GM18858 (cell line): ENCODE measurements around the gene CEMIP.

Source experiments
- ATAC-seq: cut with Tn5 transposase; IDR thresholded peaks from one replicate; pipeline ENCODE4 v1.9.1; 2021; ENCODE audit not compliant: unreplicated experiment

CEMIP gene

DNA sequence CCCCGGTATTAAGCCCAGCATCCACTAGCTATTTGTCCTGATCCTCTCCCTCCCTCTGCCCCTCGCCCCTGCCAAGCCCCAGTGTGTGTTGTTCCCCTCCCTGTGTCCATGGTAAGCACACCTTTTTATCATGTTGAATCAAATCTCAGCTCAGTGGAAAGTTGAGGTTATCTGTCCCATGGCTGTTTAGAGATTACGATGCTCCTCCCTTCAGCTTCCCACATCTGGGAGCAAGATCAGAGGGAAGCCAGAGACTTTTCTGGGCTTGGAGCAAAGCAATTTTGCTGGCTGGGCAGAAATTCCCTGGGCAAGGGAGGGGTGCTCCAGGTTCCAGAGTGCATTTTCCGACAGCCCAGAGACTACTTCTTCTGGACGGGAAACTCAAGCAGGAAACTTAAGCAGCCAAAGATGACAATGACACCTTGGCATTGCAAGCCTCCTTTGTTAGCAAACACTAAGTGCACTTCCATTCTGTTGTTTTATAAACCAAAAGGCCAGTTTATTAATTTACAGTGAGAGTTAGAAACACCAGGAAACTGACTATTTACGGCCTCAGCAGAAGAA lies 105.9 kb downstream of the CEMIP start:
- no peak for ATAC-seq

DNA sequence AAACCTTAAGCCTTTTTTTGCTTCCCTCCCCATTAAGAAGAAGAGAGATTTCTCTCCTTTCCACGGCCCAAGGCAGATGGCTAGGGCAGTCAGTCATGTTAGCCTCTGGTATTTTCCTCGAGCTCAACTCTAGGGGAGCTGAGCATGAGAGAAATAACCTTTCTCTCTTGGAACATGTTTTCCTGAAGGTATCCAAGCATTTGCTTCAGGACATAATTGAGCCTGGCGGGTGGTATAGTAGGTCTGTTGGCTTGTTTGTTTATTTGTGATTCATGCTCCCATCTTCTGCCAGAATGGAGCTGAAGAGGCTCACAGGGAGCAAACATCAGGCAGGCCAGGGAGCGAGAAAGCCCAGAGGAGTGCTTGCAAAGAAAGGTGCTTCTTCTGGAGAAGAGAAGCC lies 108.0 kb downstream of the CEMIP start:
- no peak for ATAC-seq

DNA sequence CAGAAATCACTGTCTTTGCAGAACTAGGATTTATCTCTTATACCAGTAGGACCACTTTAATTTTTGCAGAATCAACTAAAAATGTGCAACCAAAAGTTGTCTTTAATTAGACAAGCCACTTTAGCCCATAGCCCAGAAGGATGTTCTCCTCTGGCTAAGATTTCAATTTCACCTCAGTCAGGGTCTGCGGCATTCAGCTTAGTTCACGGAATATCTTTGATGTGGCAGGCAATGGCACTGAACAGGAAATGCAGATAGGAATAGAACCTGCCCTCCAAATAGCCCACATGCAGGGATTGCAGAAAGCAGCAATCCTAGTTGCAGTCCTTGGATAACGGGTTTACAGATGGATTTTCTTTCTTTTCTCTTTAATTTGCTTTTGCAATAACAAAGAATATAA lies 109.7 kb downstream of the CEMIP start:
- no peak for ATAC-seq

DNA sequence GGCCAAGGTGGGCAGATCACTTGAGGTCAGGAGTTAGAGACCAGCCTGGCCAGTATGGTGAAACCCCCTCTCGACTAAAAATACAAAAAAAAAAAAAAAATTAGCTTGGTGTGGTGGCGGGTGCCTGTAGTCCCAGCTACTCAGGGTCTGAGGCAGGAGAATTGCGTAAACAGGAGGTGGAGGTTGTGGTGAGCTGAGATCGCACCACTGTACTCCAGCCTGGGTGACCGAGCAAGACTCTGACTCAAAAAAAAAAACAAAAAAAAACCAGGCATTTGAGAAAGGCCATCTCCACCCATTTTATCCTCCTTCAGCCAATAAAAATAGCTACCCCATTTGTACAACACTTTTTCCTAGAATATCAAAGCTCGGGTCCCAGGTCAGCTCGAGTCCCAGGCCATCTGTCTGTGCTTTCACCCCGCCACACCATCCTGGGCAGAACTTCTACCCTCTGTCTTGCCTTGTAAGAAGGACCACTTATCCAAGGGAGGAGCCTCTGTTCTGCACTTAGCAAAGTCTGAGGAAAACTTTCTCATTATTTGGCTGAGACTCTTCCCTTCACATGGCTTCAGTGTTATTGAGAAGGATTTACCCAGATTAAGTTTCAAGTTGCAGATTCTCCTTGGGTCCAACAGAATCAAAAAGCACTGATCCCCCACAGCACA lies 111.3 kb downstream of the CEMIP start:
- ATAC-seq = no peak

DNA sequence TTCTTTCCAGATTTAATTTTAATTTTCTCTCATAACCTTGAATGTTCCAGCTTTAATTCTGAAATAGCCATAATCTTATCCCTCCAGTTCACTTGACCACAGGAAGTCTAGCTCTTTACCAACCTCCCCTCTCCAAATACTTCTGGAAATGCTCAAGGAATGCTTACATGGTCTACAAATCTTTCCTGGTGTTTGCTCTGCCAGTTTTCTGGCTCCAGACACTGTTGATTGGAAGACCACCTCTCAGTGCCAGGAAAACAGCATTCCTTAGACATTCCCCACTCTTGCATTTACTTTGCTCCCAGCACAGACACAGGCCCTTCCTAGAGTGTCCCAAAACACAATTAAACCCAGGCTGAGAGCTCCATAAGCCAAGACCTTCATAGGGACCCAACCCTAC lies 111.8 kb downstream of the CEMIP start:
- ATAC-seq = no peak

DNA sequence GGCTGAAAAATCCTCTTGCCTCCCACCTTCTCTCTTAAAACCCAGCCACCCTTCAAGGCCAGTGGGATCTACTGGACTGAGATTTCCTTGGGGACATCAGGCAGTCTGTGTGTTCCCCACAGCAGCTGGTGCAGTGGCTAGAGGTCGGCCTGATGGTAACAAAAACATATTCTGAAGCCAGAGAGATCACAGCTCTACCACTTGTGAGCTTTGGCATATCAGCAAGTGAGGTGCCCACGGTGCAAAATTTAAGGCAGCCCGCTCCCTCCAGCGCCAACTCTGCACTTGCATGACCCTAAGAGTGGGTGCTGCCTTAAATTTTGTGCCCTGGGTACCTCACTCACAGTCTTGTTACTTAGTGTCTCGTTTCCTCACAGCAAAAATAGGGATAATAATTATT lies 113.2 kb downstream of the CEMIP start:
- no peak for ATAC-seq

DNA sequence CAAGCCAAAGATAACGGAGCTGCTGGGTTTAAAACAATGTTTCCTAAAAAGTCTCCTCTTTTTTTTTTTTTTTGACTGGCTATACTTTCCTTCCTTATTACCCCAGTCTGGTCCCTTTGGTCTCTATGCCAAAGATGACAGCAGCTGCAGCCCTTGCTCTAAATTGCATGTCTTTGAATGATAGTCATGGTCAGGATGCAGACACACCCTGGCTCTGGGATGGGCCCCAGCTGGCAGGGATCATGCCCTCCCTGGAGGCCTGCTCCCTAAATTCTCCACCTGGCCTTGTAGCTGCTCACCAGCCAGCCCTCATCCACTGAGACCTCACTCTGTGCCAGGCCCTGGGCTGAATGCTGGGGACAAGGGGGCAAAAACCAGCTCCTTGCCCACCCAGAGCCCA lies 114.6 kb downstream of the CEMIP start:
- ATAC-seq = no peak

DNA sequence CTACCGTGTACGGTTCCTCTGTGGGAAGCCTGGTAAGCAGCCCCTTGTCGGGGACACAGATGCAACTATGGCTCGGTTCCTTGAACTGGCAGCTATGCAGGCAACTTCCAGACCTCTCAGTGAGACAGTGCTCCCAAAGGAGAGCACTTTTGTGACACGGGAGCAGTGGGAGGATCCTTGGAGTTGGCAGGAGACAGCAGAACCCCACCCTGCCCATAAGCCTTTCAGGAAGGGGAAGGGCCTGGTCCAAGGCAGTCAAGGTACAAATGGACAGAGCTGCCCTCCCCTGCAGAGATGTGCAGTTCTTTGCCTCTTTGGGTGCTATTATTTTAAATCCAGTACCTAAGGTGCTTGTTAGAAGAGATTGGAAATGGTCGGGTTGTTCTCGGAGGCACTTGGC lies 115.9 kb downstream of the CEMIP start:
- ATAC-seq = no peak

DNA sequence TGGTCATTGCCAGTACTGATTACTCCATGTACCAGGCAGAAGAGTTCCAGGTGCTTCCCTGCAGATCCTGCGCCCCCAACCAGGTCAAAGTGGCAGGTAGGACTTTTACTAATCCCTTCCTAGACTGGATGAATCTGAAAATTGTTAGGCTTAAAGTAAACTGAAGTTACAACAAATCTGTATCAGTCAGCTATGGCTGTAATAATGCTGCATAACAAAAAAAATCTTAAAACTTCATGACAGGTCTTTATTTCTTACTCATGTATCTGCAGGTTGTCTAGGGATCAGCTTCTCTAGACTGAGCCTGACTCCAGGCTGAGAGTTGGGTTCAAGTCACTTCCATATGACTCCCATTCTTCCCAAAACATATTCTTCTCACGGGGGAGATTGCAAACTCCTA lies 116.8 kb downstream of the CEMIP start:
- no peak for ATAC-seq

DNA sequence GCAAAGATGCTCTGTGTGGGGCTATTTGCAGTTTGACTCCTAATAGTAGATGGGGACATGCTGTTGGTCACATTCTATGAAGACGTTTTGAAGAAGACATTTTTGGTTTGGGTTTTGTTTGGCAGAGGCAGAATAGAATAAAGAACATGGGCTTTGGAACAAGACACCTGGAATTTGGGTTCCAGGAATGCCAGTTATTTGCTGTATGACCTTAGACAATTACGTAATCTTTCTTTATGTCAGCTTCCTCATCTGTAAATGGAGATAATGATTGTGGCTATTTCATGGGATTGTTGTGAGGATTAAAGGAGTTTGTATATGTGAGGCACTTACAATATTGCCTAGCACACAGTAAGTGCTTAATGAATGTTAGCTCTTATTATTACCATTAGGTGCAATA lies 118.9 kb downstream of the CEMIP start:
- ATAC-seq = no peak

DNA sequence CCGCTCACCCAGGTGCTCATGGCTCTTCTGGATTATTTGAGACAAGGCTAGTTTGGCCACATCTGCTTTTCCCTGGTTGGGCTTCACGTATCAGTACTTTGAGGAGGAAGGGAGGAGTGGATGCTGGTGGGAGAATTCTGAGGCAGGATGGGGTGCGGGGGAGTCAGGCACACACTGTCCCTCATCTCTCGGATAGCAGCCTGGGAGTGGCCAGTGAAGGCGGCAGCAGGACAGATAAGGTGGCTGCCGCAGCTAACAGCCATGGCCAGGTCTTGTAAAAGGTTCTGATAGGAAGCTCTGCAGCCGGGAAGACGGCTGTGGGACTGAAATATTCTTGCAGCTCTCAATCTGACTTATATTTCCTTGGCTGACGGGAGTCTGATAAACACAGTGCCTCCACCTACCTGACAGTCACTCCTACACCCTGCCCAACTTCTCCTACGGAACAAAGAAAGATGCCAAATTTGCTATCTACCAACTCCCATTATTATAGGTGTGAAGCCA lies 123.2 kb downstream of the CEMIP start:
- ATAC-seq = no peak

DNA sequence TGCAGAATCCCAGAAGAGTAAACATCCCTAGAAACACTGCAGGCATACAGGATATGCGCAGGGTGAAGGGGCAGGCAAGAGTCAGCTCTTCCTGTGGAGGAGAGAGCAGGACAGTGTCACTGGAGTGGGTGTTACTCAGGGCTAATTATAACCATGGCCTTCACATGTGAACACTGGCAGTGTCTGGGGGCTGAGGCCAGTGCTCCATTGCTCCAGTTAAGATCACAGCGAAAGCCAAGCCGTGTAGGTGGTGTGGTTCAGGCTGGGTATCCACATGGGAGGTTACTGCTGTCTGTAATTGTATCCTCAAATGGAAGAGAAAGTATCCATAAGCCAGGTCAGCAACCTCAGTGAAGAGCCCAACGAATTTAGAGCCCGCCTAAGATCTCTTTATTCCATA lies 125.8 kb downstream of the CEMIP start:
- no peak for ATAC-seq

DNA sequence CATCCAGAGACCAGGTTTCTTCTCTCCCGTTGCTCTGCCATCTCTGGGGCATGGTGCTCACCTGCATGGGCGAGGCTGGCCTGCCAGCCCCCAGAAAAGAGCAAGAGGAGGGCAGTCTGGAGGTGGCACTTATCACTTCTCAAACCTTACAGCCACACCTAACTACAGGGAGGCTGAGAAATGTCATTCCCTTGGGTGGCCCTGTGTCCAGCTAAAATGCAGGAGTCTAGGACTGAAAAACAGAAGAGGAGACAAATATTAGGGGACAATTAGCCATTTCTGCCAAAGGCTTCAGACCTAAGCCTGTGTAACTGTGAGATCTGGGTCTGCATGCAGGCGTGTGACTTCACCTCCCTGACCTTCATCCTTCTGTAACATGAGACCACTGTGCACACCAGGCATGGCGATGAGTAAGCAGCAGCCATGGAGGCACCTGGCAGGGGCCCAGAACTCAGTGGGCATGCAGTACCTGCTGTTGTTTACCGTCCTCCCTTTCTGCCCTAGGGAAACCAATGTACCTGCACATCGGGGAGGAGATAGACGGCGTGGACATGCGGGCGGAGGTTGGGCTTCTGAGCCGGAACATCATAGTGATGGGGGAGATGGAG lies 127.1 kb downstream of the CEMIP start:
- no peak for ATAC-seq

DNA sequence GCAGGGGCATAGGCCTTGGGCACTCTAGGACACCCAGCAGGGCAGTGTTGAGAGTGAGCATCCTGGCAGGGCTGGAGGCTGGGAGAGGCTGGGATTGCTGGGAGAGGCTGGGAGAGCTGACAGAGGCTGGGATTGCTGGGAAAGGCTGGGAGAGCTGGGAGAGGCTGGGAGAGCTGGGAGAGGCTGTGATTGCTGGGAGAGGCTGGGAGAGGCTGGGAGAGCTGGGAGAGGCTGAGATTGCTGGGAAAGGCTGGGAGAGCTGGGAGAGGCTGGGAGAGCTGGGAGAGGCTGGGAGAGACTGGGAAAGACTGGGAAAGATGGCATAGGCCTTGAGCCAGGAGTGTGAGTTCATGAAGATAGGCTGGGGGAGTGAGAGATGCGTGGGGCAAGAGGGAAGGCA lies 132.7 kb downstream of the CEMIP start:
- no peak for ATAC-seq

DNA sequence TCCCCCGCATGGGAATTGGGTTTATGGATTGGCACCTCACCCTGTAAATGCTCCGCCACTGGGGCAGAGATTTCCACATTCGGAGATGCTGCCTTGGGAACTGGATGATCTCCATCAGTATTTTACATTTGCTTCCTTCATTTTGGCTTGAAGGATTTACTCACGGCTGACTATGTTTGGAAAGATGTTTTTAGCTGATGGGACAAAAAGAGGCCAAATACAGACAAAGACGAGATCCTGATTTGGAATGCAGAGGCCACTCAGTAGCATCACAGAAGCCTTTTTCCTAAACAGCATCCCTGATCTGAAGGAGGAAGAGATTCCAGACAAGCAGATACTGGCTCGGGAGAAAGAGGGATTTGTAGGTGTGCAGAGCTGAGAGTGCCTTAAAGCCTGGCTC lies 133.5 kb downstream of the CEMIP start:
- ATAC-seq = no peak

DNA sequence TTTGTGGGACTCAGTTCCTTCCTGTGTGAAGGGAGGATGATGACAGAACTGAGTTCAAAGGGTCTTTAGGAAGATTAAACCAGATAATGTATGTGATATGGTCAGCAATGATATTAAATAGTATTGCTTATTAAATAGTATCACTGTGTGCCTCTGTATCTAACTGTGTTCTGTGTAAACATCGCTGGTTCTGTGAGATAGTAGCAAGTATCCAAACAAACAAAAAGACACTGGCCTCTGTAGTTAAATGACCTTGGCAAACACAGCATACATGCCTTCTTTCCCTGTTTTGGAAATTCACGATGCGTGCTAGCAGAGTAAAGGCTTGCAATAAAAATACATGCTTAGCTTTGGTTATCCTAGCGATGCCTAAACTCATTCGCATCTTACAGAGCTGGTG lies 134.4 kb downstream of the CEMIP start:
- ATAC-seq = no peak

DNA sequence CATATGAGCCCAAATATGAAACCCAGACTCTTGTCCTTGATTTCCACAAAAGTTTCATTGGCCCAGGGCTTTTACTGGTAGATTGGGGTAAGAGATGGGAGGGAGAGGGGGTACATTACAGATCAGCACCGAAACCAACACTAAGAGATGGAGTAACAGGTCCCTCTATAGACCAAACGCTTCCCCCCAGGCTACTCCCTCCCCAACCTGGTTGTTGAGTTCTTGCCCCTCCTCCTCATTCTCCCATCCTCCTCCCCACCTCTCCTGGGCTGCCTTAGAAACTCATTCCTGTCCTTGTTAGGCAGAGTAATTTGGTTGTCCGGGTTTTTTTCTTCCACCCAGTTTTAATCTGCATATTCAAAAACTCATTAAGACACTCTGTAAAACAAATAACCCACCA lies 136.3 kb downstream of the CEMIP start:
- ATAC-seq = no peak

DNA sequence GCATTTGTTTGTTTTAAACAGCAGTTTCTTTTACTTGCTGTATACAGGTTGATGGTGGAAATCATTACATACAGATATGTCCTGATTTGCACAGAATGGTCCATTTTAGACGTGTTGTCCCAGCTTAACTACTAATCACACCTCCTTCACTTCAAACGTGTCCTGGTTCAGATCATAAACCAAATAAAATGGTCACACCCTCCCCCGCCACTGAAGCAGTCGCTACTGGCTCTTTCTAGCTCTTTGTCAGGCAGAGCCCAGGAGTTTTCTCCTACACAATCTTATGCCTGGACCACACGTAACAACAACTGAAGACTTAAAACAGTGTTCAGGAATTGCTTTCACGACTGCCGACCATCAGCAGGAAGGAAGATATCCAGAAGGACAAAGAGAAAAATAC lies 136.9 kb downstream of the CEMIP start:
- no peak for ATAC-seq

DNA sequence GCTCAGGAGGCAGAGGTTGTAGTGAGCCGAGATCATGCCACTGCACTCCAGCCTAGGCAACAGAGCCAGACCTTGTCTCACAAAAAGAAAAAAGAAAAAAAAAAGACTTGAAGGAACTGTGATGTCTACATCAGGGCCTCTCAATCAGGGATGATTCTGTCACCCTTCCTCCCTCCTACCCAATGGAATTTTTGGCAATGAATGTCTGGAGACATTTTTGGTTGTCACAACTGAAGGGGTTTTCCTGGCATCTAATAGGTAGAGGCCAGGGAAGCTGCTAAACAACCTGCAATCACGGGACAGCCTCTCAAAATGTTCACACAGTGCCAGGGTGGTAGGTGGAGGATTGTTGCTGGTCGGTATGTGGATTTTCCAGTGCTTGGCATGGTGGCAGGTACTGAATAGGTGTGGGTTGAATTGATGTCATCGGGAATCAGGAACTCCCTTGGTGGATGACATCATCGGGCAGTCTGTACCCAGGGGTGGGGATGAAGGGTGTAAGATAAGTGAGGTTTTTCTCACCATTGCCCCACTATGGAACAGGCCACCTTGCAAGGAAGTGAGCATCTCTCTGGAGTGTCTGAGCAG lies 139.1 kb downstream of the CEMIP start:
- ATAC-seq = no peak

DNA sequence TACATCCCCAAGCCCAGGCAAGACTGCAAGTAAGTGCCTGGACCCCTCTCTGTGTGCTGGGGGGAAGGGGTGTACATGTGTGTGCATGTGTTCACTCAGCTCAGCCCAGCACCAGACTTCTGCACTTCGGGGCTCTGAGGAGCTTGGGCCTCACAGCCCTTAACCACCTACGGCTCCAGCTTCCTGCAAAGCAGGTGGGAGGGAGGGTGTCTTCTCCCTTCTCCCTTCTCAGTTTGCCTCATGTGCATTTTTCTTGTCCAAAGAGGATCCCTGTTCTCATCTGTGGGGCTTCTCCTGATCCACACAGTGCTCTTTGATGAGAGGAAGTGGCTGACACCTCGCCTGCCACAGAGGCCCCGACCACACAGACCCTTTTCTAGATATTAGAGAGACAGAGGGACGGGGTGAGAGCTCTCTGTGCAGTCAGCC lies 141.1 kb downstream of the CEMIP start:
- no peak for ATAC-seq

DNA sequence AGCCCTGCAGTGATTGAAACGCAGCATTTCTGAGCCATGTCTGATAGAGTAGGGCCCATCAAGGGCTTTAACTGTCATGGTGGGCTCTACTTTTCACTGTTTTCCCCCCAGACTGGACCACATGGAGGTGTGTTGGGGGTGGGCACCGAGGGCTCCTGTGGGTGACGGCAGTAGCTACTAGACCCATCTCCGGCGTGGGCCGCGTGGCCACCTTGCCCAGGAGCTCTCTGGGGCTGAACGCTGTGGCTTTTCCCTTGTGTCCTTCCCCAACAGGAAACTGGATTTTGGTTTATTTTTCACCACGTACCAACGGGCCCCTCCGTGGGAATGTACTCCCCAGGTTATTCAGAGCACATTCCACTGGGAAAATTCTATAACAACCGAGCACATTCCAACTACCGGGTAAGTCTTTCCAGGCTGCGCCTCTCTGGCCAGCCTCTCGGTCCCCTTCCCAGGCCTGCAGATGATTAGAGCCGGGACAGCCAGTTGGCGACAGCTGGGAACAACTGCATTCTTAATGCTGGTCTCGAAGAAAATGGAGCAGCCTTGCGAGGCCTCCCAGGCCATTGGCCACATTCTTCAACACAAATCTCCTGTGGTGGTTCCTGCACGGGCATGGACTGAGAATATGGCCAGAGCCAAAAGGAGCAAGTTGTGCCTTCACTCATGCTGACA lies 142.7 kb downstream of the CEMIP start:
- ATAC-seq = no peak

DNA sequence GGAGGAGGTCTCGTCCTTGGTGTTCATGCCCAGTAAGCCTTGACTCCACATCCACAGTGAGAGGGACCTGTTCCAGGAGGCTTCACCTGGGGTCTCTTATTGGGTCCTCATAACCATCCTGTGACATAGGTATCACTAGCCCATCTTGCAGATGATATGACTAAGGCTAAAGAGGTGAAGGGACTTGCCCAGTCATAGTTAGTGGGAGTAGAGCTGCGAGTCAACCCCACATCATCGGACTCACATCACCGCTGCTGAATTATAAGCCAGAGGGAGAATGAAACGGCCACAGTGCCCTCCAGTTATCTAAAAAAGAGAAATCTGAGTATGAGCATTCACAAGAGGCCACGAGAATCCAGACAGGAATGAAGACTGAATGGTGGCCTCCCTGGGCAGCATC lies 144.5 kb downstream of the CEMIP start:
- ATAC-seq = no peak
